ENCODE data around the gene LGR4.
A peak's percentile ranks its signal among the peaks of the same experiment; 100 is the strongest.

LGR4 gene

DNA sequence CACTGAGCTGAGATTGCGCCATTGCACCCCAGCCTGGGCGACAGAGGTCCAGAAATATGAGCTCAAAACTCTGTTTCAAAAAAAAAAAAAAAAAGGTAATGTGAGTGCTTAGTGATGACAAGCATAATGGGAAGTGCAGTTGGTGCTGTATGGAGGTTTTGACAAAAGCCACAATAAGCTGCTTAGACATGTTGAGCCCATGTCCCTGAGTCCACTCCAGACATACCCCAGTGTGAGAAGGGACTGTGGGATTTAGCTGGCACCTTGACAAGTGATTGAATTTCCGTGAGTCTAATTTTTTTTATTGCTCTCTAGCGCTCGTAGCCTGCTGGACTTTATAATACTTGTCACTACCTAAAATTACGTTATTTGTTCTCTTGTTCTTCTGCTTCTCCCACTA is 15.1 kb upstream of the LGR4 start:
- DNase-seq (ENCODE audit: low spot score) (no peak), FAIRE-seq (no peak)

GRCh38 chr11:27485930-27486773 is 13.6 kb upstream of the LGR4 start:
- FAIRE-seq (peak; percentile 82), DNase-seq (ENCODE audit: low spot score) (peak; percentile 41)

DNA sequence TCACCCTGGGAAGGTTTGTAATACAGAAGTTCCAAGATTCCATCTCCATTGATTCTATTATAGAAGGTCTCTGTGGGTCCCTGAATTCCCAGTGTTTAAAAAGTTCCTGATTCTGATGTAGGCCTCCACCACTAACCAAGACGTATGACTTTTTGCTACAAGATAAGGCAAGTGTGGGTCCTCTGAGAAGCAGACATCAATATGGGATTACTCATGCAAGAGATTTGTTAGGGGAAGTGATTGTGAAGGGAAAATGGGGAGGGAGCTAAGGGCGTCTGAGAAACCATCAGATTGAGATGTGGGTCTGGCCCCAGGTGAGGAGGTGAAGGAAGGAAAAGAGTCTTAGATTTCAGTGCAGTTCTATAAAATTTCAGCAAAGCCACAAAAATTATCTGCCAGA is 10.2 kb upstream of the LGR4 start:
- no peak for FAIRE-seq
- no peak for DNase-seq (ENCODE audit: low spot score)

- DNase-seq (ENCODE audit: low spot score) (no peak), FAIRE-seq (no peak)
Measured at GRCh38 chr11:27481992-27482391, 9.4 kb upstream of the LGR4 start.

- FAIRE-seq (no peak), DNase-seq (ENCODE audit: low spot score) (no peak)
Measured at GRCh38 chr11:27477831-27478230, 5.2 kb upstream of the LGR4 start.

GRCh38 chr11:27477243-27477642 is 4.7 kb upstream of the LGR4 start:
- no peak for DNase-seq (ENCODE audit: low spot score)
- FAIRE-seq: no peak

DNA sequence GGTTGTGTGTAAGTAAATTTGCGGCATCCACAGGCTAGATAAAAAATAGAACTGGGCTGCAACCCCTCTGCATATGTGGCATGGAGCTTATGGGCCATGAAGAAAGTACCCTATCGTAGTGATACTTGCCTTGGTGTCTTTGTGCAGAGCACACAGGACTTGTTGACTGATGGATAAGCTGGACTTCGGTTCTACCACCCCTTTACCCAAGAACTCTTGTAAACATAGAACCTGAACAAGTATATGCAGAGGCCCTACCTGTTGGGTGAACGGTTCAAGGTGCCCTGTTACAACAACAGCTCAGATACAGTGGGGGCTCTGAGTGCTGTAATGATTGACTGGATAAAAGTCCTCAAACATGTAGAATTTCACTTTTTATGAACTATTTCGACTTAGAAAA is 3.0 kb upstream of the LGR4 start:
- DNase-seq (ENCODE audit: low spot score) (no peak), FAIRE-seq (no peak)

DNA sequence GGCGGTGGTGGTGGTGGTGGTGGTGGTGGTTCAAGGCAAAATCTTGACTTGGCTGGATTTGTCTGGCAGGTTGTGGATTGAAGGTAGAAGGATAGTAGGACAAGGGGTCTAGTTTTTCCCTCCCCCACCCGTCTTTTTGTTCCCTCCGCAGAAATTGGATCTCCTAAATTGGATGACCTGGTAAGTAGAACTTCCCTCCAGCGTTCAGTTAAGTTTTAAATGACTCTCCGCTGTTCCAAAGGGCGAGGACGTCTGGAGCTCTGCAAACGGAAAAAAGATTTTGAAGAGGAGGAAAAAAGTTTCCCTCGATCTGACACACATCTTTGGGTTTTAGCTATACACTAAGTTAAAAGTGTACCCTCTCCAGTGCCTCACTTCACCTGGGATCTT is 422 bp upstream of the LGR4 start:
- FAIRE-seq (no peak), DNase-seq (ENCODE audit: low spot score) (no peak)

DNA sequence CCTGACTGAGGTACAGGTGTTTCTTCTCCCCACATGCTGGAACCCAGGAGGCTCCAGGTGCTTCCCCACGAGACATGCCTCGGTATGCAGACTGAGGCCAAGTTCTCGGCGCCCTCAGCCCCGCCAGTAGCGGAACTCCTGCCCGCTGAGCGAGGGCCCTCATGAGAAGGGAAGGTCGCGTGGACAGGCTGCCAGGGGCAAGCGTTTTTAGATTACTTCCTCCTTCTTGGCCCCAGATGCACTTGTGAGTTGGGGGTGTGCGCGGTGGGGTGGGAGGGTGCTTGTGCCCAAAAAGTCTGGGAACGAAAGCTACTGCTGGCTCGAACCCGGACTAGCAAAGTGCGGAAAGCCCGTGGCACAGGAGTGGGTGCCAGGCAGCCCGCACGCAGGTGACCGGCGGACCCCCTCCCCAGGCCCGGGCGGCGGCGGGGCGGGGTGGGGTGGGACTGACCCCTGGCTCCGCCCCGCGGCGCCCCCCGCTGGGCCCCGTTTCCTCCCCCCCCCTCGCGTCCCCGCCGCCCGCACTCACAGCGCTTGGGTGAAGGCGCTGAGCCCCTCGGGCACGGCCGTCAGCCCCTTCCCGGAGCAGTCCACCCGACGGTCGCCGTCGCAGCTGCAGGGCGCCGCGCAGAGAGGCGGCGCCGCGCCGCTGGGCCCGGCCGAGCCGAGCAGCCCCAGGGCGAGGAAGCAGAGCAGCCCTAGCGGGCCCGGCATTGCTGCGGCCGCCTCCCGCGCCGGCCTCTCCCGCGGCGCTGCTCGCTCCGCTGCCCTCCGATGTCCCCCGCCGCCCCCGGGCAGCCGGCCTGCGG is 797 bp downstream of the LGR4 start:
- DNase-seq (ENCODE audit: low spot score): no peak
- no peak for FAIRE-seq

- FAIRE-seq (no peak), DNase-seq (ENCODE audit: low spot score) (no peak)
Measured at GRCh38 chr11:27470826-27471588, 1.6 kb downstream of the LGR4 start.

GRCh38 chr11:27470166-27470565 is 2.4 kb downstream of the LGR4 start:
- DNase-seq (ENCODE audit: low spot score): no peak
- FAIRE-seq: no peak

DNA sequence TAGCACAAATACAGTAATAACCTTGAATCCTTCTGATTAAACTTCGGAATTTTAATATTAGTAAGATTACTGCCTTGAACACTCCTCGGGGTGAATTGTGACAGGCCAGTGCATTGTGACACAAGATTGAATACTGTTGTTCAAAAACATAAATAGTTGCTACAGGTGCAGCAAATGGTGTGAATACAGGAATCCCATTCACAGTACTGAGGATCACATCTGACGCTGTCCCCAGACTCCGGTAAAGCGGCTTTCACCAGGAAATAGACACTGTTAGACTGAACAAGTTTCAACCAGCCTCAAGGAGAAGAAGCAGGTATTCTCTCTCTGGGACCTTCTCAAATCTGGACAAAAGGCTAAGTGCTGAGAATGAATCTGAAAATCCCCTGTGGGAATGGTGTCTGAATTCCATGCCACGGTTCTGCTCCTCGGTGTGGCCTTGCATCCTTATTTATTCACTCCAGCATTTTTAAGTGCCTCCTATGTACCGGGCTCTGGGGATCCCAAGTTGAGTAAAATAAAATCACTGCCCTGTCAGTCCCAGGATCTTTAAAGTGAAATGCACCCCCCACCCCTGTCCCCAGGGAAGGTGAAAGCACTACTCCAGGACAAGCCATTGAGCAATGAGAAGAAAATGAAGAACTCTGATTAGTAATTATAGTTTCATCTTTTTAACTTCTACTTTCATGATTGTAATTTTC is 3.4 kb downstream of the LGR4 start:
- DNase-seq (ENCODE audit: low spot score) (no peak), FAIRE-seq (no peak)

GRCh38 chr11:27468209-27468994 is 4.2 kb downstream of the LGR4 start:
- FAIRE-seq (peak; percentile 58), DNase-seq (ENCODE audit: low spot score) (peak; percentile 83)

DNA sequence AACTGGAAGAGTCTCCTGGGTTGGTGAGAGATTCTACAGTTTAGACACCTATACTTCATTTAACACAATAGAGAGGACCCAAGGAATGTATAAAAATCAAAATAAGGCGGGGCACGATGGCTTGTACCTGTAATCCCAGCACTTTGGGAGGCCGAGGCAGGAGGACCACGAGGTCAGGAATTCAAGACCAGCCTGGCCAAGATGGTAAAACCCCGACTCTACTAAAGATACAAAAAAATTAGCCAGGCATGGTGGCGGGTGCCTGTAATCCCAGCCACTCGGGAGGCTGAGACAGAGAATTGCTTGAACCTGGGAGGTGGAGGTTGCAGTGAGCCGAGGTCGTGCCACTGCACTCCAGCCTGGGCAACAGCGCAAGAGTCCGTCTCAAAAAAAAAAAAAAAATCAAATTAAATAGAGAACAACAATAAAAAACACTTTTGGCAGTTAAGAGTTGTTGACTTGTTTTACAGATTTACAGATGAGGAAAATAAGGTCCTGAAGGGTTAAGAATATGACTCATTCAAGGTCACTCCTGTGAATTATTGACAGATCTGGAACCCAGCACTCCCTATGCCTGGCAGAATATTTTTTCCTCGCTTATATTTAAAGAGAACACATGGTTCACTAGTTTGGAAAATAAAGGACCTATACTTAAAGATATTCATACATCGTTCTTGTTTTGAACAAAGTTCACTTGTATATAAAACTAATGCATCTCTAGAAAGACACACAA is 5.2 kb downstream of the LGR4 start:
- DNase-seq (ENCODE audit: low spot score) (peak; percentile 49), FAIRE-seq (peak; percentile 77)

- FAIRE-seq (no peak), DNase-seq (ENCODE audit: low spot score) (no peak)
Measured at GRCh38 chr11:27466363-27466762, 6.2 kb downstream of the LGR4 start.

- FAIRE-seq (no peak), DNase-seq (ENCODE audit: low spot score) (no peak)
Measured at GRCh38 chr11:27465629-27466028, 7.0 kb downstream of the LGR4 start.

DNA sequence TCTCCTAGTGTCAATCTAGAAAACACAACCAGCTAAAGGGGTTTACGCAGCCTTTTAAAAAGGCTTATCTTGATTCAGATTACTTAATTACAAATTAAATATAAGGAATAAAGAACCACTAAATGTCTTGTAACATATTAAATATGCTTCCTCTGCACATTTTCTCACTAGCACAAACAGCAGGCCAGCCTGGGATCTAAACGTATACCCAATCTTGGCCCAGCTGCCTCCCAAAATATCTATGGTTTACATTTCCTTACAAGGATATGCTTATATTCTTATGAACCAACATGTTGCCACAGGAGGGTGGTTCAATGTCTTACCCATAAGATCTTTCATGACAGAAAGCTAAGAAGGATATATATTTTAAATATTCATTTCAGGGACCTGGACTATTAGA is 7.7 kb downstream of the LGR4 start:
- DNase-seq (ENCODE audit: low spot score) (no peak), FAIRE-seq (no peak)

- FAIRE-seq (peak; percentile 53), DNase-seq (ENCODE audit: low spot score) (peak; percentile 59)
Measured at GRCh38 chr11:27464289-27464696, 8.3 kb downstream of the LGR4 start.

DNA sequence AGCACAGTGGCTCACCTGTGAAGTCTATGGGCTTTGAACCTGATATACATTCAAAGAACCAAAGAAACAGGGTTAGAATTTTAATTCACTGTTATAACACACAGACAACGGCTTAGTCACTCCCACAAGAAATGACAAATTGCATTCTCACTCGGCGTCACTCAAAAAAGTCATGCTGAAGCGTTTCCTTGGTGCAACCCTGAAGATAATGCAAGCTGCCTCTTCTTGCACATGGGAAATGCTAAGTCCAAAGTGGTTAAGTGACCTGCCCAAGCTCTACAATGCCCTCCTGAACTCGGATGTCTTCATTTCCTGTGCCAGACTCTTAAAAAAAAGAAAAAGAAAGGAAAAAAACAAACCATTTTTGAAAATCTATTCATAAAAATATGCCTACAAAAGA is 10.0 kb downstream of the LGR4 start:
- DNase-seq (ENCODE audit: low spot score) (peak; percentile 57), FAIRE-seq (no peak)
